Effector memory CD8-positive, alpha-beta T cell (primary cell): ENCODE data around the gene ACSM5.
"Not testable (repeated sequence)": the region's sequence is repeated elsewhere in the genome, so short reads cannot be mapped to it uniquely, and the experiment has no call there.

ENCODE experiments used
- ATAC-seq: fragments of 150-1000 bp; cut with Tn5 transposase; replicated peaks from 2 replicates; pipeline ENCODE4 v1.10.0; 2021; ENCODE audit warnings: mild to moderate bottlenecking, moderate library complexity
- DNase-seq, 3 experiments: peaks; one replicate each; pipeline ENCODE4 v3.0.0; 2021
- H3K27ac Mint-ChIP-seq, 2 donors: one replicate each; pipeline ENCODE4 v1.8.0; 2022; ENCODE audit warnings: mild to moderate bottlenecking in 2 of 2, mixed read lengths in 2 of 2, moderate library complexity in 2 of 2
- H3K27me3 Mint-ChIP-seq, 2 donors: one replicate each; pipeline ENCODE4 v1.8.0; 2022; ENCODE audit warnings: mixed read lengths in 2 of 2
- H3K36me3 Mint-ChIP-seq: one replicate; pipeline ENCODE4 v1.8.0; 2022; ENCODE audit warnings: mild to moderate bottlenecking, moderate library complexity, mixed read lengths; ENCODE audit not compliant: insufficient read depth
- H3K4me1 Mint-ChIP-seq, 2 donors: one replicate each; pipeline ENCODE4 v1.8.0; 2022; ENCODE audit warnings: low read depth in 2 of 2, mixed read lengths in 2 of 2
- H3K4me3 Mint-ChIP-seq, 2 donors: one replicate each; pipeline ENCODE4 v1.8.0; 2022; ENCODE audit warnings: mild to moderate bottlenecking in 2 of 2, mixed read lengths in 2 of 2, moderate library complexity in 2 of 2
- H3K9me3 Mint-ChIP-seq, 2 donors: one replicate each; pipeline ENCODE4 v1.8.0; 2022; ENCODE audit warnings: mixed read lengths in 2 of 2

The ACSM5 gene

DNA sequence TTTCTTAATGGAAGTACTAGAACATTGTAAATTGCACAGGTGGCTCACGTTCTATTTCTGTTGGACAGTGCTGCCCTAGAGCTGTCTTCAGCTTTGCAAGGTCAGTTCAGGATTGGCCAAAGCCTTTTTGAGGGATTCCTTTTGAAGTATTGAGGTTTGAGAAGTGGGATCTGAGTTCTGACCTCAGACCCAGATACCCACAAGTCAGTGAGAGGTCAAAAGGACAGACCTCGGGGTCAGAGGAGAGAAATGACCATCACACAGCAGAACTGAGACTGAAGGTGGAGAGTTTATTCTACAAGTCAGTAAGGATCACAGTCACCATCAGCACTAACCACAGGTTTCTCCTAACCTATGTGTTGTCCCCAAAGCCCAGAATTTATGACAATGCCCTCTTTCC lies 1.7 kb downstream of the ACSM5 start:
- ATAC-seq (no peak), DNase-seq (no peak)
- peaks cover 19 to 31% of the 10 kb centered on the region in 2 donors for H3K27me3 Mint-ChIP-seq
- H3K4me1 Mint-ChIP-seq, result peaks cover 0 to 3% of the 10 kb centered on the region in 2 donors
- no peaks in the 10 kb centered on the region for H3K9me3 Mint-ChIP-seq
- peaks cover 2% of the 10 kb centered on the region for H3K36me3 Mint-ChIP-seq
- no peak overlapping the region for H3K27ac Mint-ChIP-seq
- H3K4me3 Mint-ChIP-seq, result no peak overlapping the region

DNA sequence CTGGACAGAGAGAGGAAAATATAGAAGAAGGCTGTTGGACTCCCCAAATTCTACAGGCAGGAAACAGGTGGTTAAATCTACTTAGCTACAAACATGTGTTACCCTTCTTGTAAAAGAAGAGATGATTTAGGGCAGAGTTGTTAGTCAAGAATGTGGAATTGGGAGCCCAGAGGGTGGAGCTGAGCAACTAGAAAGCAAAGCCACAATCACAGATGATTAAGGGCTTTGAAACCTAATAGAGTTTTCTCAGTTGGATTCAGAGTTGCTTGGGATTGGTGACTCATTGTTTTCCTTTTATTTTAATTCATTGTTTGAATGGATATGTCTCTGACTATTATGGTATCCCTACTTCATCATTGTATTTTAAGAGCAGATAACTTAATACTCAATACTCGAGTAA lies 6.2 kb downstream of the ACSM5 start:
- Mint-ChIP-seq H3K36me3 (peaks cover 2% of the 10 kb centered on the region), H3K4me1 (no peaks in the 10 kb centered on the region), H3K27me3 (peaks cover 12 to 14% of the 10 kb centered on the region in 2 donors), H3K9me3 (no peaks in the 10 kb centered on the region), H3K27ac (no peak overlapping the region), H3K4me3 (no peak overlapping the region)
- no peak for ATAC-seq
- DNase-seq, result no peak

DNA sequence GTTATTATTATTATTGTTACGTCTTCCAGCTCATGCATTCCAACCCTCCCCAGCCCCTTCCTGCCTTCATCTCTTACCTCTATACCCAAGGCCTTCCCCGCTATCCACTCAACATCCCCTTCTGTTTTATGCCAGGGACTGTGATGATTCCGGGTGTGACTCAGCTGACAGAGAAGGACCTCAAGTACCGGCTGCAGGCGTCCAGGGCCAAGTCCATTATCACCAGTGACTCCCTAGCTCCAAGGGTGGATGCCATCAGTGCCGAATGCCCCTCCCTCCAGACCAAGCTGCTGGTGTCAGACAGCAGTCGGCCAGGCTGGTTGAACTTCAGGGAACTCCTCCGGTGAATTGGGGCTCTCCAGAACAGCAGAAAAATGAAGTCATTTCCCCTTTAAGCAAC lies 9.8 kb downstream of the ACSM5 start:
- not testable (repeated sequence) for H3K27ac Mint-ChIP-seq, H3K4me1 Mint-ChIP-seq, H3K4me3 Mint-ChIP-seq, H3K36me3 Mint-ChIP-seq, ATAC-seq, H3K9me3 Mint-ChIP-seq, DNase-seq
- H3K27me3 Mint-ChIP-seq, result peaks cover 11 to 14% of the 10 kb centered on the region in 2 donors

DNA sequence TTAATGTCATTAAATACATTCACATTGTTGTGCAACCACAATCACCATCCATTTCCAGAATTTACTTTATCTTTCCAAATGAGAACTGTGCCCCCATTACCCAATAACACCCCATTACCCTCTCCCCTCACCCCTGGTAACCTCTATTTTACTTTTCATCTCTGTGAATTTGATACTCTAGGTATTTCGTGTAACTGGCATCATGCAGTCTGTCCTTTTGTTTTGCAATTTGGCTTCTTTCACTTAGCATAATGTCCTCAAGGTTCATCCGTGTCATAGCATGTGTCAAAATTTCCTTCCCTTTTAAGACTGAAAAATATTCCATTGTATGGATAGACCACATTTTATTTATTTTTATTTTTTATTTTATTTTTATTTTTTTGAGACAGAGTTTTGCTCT lies 12.4 kb downstream of the ACSM5 start:
- H3K4me1 Mint-ChIP-seq, H3K9me3 Mint-ChIP-seq, H3K36me3 Mint-ChIP-seq, H3K27me3 Mint-ChIP-seq, DNase-seq, ATAC-seq, H3K4me3 Mint-ChIP-seq, H3K27ac Mint-ChIP-seq: not testable (repeated sequence)

DNA sequence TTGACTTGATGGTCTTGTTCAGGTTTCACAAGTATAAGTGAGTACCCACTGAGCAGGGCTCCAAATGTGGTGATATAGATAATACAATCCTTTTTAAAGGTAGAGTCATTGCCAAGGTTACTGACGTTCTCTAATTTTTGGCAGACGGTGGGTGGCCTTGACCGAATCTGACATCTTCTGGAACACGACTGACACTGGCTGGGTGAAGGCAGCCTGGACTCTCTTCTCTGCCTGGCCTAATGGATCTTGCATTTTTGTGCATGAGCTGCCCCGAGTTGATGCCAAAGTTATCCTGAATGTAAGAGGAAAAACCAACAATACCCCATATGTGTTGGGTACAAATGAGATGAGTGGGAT lies 14.4 kb downstream of the ACSM5 start:
- H3K27ac Mint-ChIP-seq, ATAC-seq, DNase-seq, H3K36me3 Mint-ChIP-seq, H3K9me3 Mint-ChIP-seq, H3K27me3 Mint-ChIP-seq, H3K4me3 Mint-ChIP-seq, H3K4me1 Mint-ChIP-seq: not testable (repeated sequence)

DNA sequence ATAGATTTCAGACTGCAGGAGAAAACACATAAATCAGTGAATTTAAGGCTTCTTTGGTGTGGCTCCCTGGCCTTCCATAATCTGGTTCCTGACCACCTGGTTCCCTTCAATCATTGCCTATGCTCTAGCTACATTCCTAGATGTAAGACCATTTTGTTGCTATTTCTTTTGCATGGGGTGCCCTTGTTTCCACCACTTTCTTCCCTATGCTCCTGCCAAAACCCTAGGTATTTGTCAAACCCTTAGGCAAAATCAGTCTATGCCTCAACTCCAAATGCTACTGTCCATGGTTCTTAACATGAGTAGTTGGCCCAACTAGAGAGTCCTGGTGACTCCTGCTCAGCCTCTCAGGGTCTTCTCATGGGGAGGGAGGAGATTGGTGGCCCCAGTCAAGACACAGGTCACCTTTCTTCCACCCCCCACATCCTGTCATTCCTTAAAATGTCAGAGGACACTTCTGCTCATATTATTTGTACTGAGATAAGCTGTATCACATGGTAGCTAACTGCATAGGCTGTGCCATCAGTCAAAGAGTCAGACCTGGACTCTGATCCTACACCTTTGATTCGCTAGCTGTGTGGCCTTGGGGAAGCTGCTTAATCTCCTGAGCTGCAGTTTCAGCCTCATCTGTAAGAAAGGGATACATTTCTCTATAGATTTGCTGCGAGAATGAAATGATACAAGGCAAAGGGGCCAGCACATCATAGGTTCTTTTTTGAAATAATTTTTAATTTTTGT lies 15.0 kb downstream of the ACSM5 start:
- no peaks in the 10 kb centered on the region for H3K4me1 Mint-ChIP-seq
- no peaks in the 10 kb centered on the region for H3K36me3 Mint-ChIP-seq
- no peak overlapping the region for H3K27ac Mint-ChIP-seq
- ATAC-seq (no peak), DNase-seq (no peak)
- H3K9me3 Mint-ChIP-seq, result no peaks in the 10 kb centered on the region
- H3K4me3 Mint-ChIP-seq, result no peak overlapping the region
- no peaks in the 10 kb centered on the region for H3K27me3 Mint-ChIP-seq

DNA sequence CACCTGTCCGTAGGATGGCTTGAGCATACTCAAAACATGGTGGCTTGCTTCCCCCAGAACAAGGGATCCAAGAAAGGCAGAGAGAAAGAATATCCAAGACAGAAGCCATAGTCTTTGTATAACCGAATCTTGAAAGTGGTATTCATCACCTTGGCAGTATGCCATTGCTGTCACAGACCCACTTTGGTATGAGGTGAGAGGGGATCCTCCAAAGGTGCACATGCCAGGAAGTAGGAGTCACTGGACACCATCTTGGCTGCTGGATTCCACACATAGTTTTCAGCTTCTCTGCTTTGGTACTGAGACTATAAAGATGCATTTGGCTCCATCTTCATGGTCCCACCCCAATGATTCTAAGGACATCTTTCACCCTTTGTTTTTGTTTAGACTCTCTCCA lies 18.1 kb downstream of the ACSM5 start:
- not testable (repeated sequence) for H3K36me3 Mint-ChIP-seq, H3K4me3 Mint-ChIP-seq, H3K4me1 Mint-ChIP-seq, ATAC-seq, H3K27me3 Mint-ChIP-seq, DNase-seq, H3K9me3 Mint-ChIP-seq, H3K27ac Mint-ChIP-seq

DNA sequence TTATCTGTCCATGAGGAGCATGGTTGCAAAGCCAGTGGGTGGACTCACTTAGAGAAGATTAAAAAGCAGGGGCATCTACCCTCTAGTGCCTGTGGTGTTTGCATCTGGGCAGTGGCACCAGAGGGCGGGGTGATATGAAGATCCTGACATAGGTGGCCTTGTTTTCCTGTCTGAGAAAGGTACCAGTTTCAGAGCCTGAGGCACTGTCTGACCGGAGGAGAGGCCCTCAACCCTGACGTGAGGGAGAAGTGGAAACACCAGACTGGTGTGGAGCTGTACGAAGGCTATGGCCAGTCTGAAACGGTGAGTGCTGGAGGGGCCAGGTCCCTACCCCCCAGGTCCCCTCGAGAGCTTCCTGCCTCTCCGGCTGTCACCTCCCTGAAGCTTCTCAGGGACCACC lies 20.2 kb downstream of the ACSM5 start:
- not testable (repeated sequence) for H3K4me3 Mint-ChIP-seq, H3K4me1 Mint-ChIP-seq, H3K27ac Mint-ChIP-seq, DNase-seq, ATAC-seq, H3K9me3 Mint-ChIP-seq, H3K36me3 Mint-ChIP-seq, H3K27me3 Mint-ChIP-seq

DNA sequence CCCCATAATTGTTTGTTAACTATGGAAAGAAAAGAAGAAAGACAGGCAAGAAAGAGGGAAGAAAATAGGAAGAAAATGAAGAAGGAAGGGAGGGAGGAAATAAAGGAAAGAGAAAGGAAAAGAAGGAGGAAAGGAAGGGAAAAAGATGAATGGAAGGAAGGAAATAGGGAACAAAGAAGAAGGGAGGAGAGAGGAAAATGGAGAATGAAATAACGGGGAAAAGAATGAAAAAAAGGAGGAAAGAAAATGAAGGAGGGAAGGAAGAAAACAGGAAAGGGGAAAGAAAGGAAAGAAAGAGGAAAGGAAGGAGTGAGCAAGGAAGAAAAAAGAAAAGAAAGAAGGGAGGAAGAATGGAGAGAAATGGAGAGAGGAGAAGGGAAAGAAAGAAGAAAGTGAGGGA lies 21.1 kb downstream of the ACSM5 start:
- not testable (repeated sequence) for H3K9me3 Mint-ChIP-seq, H3K4me3 Mint-ChIP-seq, H3K27ac Mint-ChIP-seq, DNase-seq, H3K27me3 Mint-ChIP-seq, H3K4me1 Mint-ChIP-seq, H3K36me3 Mint-ChIP-seq, ATAC-seq

DNA sequence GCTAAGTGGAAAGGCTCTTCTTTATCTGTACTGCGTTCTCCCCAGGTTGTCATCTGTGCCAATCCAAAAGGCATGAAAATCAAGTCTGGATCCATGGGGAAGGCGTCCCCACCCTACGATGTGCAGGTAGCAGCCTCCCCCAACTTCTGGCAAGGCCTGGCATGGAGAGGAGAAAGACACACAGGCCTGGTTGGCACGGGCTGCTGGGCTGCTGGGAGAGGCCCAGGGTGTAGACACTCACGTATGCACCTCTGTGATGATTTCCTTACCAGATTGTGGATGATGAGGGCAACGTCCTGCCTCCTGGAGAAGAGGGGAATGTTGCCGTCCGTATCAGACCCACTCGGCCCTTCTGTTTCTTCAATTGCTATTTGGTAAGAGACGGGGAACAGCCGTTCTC lies 21.6 kb downstream of the ACSM5 start:
- Mint-ChIP-seq H3K36me3 (no peaks in the 10 kb centered on the region), H3K9me3 (no peaks in the 10 kb centered on the region), H3K4me1 (no peaks in the 10 kb centered on the region), H3K27me3 (no peaks in the 10 kb centered on the region), H3K27ac (no peak overlapping the region), H3K4me3 (no peak overlapping the region)
- no peak for DNase-seq
- ATAC-seq, result no peak

DNA sequence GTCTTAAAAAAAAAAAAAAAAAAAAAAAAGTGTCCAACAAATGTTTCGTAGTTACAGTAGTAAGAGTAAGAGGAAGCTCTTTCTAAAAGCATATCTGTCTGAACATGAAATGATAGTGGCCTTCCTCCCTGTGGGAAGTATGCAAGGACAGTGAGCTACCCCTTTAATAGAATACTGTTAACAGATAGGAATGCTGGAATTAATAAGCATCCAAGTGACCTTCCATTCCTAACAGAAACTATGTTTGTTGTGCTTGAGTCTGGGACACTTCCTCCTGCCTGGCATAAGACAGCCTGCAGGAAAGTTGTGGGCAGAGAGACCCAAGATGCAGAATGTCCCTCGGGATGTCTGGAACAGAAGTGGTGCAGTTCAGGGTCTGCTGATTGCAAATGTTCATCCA lies 29.6 kb downstream of the ACSM5 start:
- H3K4me3 Mint-ChIP-seq, H3K27me3 Mint-ChIP-seq, H3K9me3 Mint-ChIP-seq, H3K4me1 Mint-ChIP-seq, H3K27ac Mint-ChIP-seq, DNase-seq, H3K36me3 Mint-ChIP-seq, ATAC-seq: not testable (repeated sequence)

DNA sequence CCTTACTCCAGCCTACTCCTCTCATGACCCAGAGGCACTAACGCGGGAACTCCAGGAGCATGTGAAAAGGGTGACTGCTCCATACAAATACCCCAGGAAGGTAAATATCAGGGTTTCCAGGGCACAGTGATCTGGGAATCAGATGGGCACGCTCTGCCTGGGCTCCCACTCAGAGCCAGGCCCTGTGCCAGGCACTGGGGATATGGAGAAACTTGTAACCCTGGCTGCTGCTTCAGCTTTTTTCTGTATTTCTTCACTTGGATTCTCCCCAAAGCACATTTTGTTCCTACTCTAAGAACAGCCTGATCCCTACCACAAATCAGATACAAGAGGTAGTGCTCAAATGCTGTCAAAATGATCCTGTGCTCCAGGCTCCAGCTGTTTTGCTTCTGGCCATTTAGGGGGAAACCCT lies 30.5 kb downstream of the ACSM5 start:
- not testable (repeated sequence) for H3K36me3 Mint-ChIP-seq, H3K4me3 Mint-ChIP-seq, DNase-seq, H3K4me1 Mint-ChIP-seq, H3K9me3 Mint-ChIP-seq, H3K27ac Mint-ChIP-seq, H3K27me3 Mint-ChIP-seq, ATAC-seq

DNA sequence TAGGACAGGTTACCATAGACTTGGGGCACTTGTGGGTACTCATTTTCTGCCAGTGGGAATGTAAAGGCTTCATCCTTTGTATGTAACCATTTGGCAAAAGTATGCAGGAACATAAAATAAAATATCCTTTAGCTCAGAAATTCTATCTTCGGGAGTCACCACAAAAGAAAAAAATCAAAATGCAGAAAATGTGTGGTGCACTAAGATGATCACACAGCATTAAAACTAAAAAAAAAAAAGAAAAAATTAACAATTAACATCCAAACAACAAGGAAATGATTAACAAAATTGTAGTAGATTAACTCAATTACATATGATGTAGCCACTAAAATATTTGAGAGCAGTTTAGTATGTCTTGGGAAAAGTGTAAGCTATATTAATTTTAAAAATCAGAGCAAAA lies 31.4 kb downstream of the ACSM5 start:
- H3K4me1 Mint-ChIP-seq, H3K9me3 Mint-ChIP-seq, ATAC-seq, DNase-seq, H3K4me3 Mint-ChIP-seq, H3K27ac Mint-ChIP-seq, H3K27me3 Mint-ChIP-seq, H3K36me3 Mint-ChIP-seq: not testable (repeated sequence)

DNA sequence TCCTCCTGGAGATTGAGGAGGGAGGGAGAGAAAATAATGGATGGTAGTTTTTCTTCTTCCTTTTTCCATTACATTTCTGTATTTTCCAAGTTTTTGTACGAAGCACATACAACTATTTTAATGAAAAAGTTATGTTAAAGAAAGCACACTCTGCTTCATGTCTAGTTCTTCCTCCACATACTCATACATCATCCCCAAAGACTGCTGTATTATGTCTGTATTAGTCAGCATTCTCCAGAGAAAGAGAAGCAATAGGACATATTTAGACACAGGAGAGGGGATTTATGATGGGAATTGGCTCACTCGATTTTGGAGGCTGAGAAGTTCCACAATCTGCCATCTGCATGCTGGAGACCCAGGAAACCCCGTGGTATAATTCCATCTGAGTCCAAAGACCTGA lies 31.9 kb downstream of the ACSM5 start:
- ATAC-seq (no peak), DNase-seq (no peak)
- H3K4me1 Mint-ChIP-seq, result no peaks in the 10 kb centered on the region
- H3K36me3 Mint-ChIP-seq, result no peaks in the 10 kb centered on the region
- no peak overlapping the region for H3K4me3 Mint-ChIP-seq
- H3K27ac Mint-ChIP-seq, result no peak overlapping the region
- H3K27me3 Mint-ChIP-seq, result no peaks in the 10 kb centered on the region
- H3K9me3 Mint-ChIP-seq, result no peaks in the 10 kb centered on the region

DNA sequence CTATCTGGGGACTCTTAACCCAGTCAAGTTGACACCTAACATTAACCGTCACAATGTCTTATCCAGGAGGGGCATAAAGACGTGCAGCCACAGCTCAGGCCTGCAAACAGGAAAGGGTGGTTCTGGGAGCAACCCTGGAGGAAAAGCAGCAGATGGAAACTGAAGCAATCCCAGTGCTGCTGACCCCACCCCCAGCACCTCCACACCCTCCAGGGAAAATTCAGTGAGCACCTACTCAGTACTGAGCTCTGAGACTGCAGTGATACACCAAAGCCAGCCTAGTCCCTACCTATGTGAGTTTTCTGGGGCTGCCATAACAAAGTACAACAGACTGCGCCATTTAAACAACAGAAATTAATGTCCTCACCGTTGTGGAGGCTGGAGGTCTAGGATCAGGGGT lies 32.5 kb downstream of the ACSM5 start:
- DNase-seq, H3K9me3 Mint-ChIP-seq, H3K4me1 Mint-ChIP-seq, H3K27ac Mint-ChIP-seq, ATAC-seq, H3K36me3 Mint-ChIP-seq, H3K27me3 Mint-ChIP-seq, H3K4me3 Mint-ChIP-seq: not testable (repeated sequence)
